ENCODE measurements around the gene POGLUT3. TPM values are rescaled to one million over a fixed set of nuclear protein-coding genes. Genes with fewer than 3 reads are reported as not detected.

POGLUT3 gene
- total RNA-seq, 3 donors from 2014 or later, result 4.8 to 6.2 (median 5.5) TPM

- DNase-seq (no peak), ATAC-seq (no peak)
- Mint-ChIP-seq H3K4me1 (ENCODE audit: low read depth) (peaks cover 16% of the 10 kb centered on the region), H3K9me3 (no peaks in the 10 kb centered on the region), H3K27me3 (ENCODE audit: low read depth) (no peaks in the 10 kb centered on the region), H3K4me3 (no peak overlapping the region), H3K36me3 (ENCODE audit: insufficient read depth) (peaks cover 13% of the 10 kb centered on the region)
These were observed 6.2 kb downstream of the POGLUT3 start for GRCh38 chr11:108491936-108492335.

- H3K36me3 Mint-ChIP-seq (ENCODE audit: insufficient read depth), result peaks cover 36% of the 10 kb centered on the region
- H3K4me3 Mint-ChIP-seq, result no peak overlapping the region
These were observed 11.4 kb downstream of the POGLUT3 start for GRCh38 chr11:108486828-108487227.

GRCh38 chr11:108486331-108486730 is 11.9 kb downstream of the POGLUT3 start:
- Mint-ChIP-seq H3K4me3 (no peak overlapping the region), H3K36me3 (ENCODE audit: insufficient read depth) (peaks cover 36% of the 10 kb centered on the region), H3K27me3 (ENCODE audit: low read depth) (no peaks in the 10 kb centered on the region), H3K9me3 (no peaks in the 10 kb centered on the region), H3K4me1 (ENCODE audit: low read depth) (no peaks in the 10 kb centered on the region)
- ATAC-seq (no peak), DNase-seq (no peak)

More at GRCh38 chr11:108486828-108487227, 11.4 kb downstream of the POGLUT3 start:
- ATAC-seq (no peak), DNase-seq (no peak)
- Mint-ChIP-seq H3K9me3 (no peaks in the 10 kb centered on the region), H3K4me1 (ENCODE audit: low read depth) (peaks cover 1% of the 10 kb centered on the region), H3K27me3 (ENCODE audit: low read depth) (no peaks in the 10 kb centered on the region)

DNA sequence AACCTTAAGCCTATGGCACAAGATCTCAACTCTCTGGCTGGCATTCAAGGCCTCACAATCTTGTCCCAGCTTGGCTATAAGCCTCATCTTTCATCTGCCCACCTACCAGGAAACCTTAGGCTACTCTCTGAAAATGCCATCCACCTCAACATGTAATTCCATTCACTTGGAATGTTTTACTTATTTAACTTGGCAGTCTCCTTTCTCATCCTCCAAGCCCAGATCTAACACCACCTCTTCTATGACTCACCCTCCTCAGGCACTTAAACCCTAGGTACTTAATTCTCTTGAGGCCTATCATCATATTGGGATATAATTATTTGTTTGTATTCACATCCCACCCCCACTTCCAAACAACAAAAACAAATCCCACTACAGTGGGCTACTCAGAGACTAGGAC is 15.0 kb downstream of the POGLUT3 start:
- Mint-ChIP-seq H3K4me1 (ENCODE audit: low read depth) (no peaks in the 10 kb centered on the region), H3K4me3 (no peak overlapping the region), H3K9me3 (no peaks in the 10 kb centered on the region), H3K27me3 (ENCODE audit: low read depth) (no peaks in the 10 kb centered on the region), H3K36me3 (ENCODE audit: insufficient read depth) (peaks cover 28% of the 10 kb centered on the region)
- ATAC-seq, result no peak
- DNase-seq, result no peak

GRCh38 chr11:108474664-108475463 is 23.3 kb downstream of the POGLUT3 start:
- Mint-ChIP-seq H3K36me3 (ENCODE audit: insufficient read depth) (peaks cover 17% of the 10 kb centered on the region), H3K4me1 (ENCODE audit: low read depth) (no peaks in the 10 kb centered on the region), H3K9me3 (no peaks in the 10 kb centered on the region), H3K27me3 (ENCODE audit: low read depth) (no peaks in the 10 kb centered on the region), H3K4me3 (no peak overlapping the region)
- DNase-seq (no peak), ATAC-seq (no peak)

DNA sequence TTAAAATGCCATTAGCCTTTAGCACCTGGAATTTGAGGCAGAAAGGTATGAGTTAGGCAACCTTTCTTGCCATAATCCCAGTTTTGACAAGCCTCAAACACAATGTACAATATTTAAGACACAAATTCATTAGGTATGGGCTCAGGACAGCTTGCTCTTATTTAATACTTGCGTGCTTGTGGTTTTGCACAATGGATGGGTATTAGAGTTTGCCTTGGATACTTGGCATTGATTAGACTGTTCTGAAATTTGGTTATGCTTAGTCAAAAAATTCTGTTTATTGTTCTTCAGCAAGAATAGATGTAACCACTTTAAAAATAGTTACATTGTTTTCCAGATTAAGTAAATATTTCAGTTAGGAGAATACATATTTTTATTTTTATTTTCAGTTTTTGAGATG is 25.5 kb downstream of the POGLUT3 start:
- DNase-seq (no peak), ATAC-seq (no peak)
- H3K27me3 Mint-ChIP-seq (ENCODE audit: low read depth), result no peaks in the 10 kb centered on the region
- no peak overlapping the region for H3K4me3 Mint-ChIP-seq
- H3K4me1 Mint-ChIP-seq (ENCODE audit: low read depth), result peaks cover 4% of the 10 kb centered on the region
- H3K9me3 Mint-ChIP-seq, result no peaks in the 10 kb centered on the region
- H3K36me3 Mint-ChIP-seq (ENCODE audit: insufficient read depth), result peaks cover 16% of the 10 kb centered on the region

GRCh38 chr11:108468478-108468864 is 29.7 kb downstream of the POGLUT3 start:
- Mint-ChIP-seq H3K36me3 (ENCODE audit: insufficient read depth) (peaks cover under 1% of the 10 kb centered on the region), H3K4me1 (ENCODE audit: low read depth) (peaks cover 7% of the 10 kb centered on the region)

DNA sequence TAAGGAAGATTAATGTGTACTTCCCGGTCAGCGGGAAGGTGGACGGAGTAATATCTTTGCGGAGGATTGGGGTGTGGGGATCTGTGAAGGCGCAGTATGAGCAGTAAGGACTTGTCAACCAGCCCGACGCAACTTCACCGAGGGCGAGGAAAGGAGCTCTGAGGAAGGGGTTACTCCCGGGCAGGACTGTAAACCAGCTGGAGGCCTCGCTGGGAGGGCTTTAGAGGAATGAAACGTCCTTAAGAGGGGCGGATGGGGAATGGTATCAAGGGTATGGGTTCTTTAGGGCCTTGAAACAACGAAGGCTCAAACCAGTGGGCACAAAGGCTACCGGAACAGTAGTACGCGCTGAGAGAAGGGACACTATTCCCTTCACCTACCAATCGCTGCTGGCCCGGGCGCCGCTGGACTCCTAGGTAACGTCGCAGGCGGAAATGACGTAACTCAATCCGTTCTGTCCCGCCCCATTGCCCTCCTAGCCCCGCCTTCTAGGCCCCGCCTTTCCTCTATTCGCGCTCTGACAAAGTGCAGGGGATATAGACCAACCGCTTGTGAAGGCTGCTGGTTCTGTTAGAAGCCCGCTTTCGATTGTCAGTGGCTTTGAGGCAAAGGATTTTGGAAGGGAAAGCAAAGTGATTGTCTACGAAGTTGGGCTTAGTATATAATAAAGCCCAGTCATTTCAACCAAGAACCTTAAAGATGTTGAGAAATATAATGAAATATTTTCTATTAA is 30.9 kb downstream of the POGLUT3 start, which contains the start of gene C11orf65:
TSS of gene C11orf65 (minus strand) at position 439 of the 733 bp plus-strand sequence. CDS start 5,970 bp downstream, outside the sequence.
- Mint-ChIP-seq H3K4me3 (peak within 1 kb of the TSS; percentile 89), H3K27me3 (ENCODE audit: low read depth) (no peaks in the 10 kb centered on the region), H3K4me1 (ENCODE audit: low read depth) (peaks cover 7% of the 10 kb centered on the region), H3K9me3 (no peaks in the 10 kb centered on the region), H3K36me3 (ENCODE audit: insufficient read depth) (no peaks in the 10 kb centered on the region)
- peak; percentile 99 for ATAC-seq
- peak; percentile 94 for DNase-seq

More at GRCh38 chr11:108468478-108468864, 29.7 kb downstream of the POGLUT3 start:
- Mint-ChIP-seq H3K27me3 (ENCODE audit: low read depth) (no peaks in the 10 kb centered on the region), H3K4me3 (no peak overlapping the region), H3K9me3 (no peaks in the 10 kb centered on the region)
- ATAC-seq, result no peak
- DNase-seq, result no peak

DNA sequence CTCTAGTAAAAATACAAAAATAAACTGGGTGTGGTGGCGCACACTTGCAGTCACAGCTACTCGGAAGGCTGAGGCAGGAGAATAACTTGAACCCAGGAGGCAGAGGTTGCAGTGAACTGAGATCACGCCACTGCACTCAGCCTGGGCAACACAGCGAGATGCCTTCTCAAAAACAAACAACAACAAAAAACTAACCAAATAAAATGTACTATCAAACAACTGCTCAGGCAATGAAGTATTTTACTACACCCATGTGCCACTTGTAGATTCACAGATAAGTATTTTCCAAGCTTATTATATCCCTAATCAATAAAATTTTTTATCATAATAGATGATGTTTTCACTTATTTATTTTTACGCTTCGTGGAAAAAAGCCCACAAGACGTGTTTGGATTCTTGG is 31.8 kb downstream of the POGLUT3 start:
- Mint-ChIP-seq H3K9me3 (no peaks in the 10 kb centered on the region), H3K36me3 (ENCODE audit: insufficient read depth) (no peaks in the 10 kb centered on the region), H3K27me3 (ENCODE audit: low read depth) (no peaks in the 10 kb centered on the region), H3K4me1 (ENCODE audit: low read depth) (peaks cover 7% of the 10 kb centered on the region), H3K4me3 (peak overlapping the region; percentile 89)
- ATAC-seq (no peak), DNase-seq (no peak)

DNA sequence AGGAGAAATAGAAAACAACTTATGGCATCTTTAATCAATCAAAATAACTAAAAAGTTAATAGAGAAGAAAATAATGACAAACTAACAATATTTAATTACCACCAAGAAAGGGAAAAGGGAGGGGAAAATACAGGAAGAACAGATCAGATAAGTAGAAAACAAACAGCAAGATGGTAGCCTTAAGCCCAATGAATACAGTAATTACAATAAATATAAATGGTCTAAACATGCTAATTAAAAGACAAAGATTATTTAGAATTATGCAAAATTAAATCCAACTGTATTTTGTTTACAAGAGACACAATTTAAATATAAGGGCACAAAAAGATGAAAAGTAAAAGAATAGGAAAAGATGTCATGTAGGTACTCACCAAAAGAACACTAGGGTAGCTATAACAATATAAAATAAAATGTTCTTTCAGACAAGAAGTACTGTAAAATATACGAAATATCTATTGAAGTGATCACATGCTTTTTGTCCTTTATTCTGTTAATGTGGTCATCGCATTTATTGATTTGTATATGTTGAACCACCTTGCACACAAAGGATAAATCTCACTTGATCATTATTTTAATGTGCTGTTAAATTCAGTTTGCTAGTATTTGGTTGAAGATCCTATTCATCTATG is 44.9 kb downstream of the POGLUT3 start:
- H3K36me3 Mint-ChIP-seq (ENCODE audit: insufficient read depth), result peaks cover 2% of the 10 kb centered on the region
- H3K27me3 Mint-ChIP-seq (ENCODE audit: low read depth), result peaks cover 3% of the 10 kb centered on the region
- ATAC-seq (no peak), DNase-seq (no peak)
- peaks cover 15% of the 10 kb centered on the region for H3K9me3 Mint-ChIP-seq
- no peaks in the 10 kb centered on the region for H3K4me1 Mint-ChIP-seq (ENCODE audit: low read depth)
- H3K4me3 Mint-ChIP-seq, result no peak overlapping the region

Other genes starting within 250 kb of the POGLUT3 start
- gene C11orf65, start 30.9 kb downstream of the POGLUT3 start, total RNA-seq, result under 1 TPM; 0.79 to 0.92 (median 0.91) TPM
- 1 to 10 TPM in 1 of 3 donors, under 1 TPM in 2; 0.71 to 1.0 (median 0.79) TPM for gene EXPH5, start 95.4 kb upstream of the POGLUT3 start, total RNA-seq
- gene DDX10, start 166.7 kb upstream of the POGLUT3 start, total RNA-seq, result 10 to 100 TPM; 85.7 to 94.2 (median 91.8) TPM